Colon (tissue), 2 donors: ENCODE results near the gene FBXW10B.
"Not testable (repeated sequence)": the region's sequence is repeated elsewhere in the genome, so short reads cannot be mapped to it uniquely, and the experiment has no call there.

Source experiments
- FAIRE-seq: peaks from 2 replicates; lab custom pipeline; 2012; peaks lifted over from hg19 to GRCh38; lab: Jason Lieb, UNC
- donor health status: control.
- donor health status: control.

Gene FBXW10B, protein sequence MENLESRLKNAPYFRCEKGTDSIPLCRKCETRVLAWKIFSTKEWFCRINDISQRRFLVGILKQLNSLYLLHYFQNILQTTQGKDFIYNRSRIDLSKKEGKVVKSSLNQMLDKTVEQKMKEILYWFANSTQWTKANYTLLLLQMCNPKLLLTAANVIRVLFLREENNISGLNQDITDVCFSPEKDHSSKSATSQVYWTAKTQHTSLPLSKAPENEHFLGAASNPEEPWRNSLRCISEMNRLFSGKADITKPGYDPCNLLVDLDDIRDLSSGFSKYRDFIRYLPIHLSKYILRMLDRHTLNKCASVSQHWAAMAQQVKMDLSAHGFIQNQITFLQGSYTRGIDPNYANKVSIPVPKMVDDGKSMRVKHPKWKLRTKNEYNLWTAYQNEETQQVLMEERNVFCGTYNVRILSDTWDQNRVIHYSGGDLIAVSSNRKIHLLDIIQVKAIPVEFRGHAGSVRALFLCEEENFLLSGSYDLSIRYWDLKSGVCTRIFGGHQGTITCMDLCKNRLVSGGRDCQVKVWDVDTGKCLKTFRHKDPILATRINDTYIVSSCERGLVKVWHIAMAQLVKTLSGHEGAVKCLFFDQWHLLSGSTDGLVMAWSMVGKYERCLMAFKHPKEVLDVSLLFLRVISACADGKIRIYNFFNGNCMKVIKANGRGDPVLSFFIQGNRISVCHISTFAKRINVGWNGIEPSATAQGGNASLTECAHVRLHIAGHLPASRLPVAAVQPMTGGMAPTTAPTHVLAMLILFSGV

DNA sequence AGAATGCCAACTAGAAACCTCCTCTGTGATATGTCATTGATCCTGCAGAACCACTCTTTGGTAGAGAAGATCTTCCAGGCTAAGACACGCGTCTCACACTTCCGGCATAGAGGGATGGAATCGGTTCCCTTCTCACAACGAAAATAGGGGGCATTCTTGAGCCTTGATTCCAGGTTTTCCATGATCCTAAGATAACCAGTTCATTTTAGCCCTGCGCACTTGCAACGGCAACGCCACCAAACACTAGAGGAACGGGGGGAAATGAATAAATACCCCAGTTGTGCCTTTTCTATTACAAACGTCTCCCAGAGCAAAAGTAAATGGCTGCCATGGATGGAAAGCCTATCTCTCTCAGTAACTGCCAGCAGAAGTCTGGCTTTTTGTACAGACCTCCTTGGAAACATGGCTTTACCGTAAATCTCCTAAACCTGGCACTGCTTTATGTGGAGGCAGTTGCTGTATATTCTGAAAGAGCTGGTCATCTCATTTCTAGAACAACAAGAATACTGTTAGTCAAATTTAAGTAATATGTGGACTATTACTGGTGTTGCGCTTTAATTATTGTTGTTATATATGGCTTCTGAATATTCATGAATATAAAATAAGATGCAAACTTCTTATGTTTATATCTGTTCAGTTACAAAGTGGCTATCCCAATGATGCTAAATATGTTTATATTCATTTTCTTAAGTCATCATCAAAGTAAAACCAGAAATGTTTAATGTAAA, at the start of gene FBXW10B:
TSS of gene FBXW10B (minus strand) at position 374 of the 728 bp plus-strand sequence. CDS start at position 182, 192 bp downstream.
- FAIRE-seq = not testable (repeated sequence)

DNA sequence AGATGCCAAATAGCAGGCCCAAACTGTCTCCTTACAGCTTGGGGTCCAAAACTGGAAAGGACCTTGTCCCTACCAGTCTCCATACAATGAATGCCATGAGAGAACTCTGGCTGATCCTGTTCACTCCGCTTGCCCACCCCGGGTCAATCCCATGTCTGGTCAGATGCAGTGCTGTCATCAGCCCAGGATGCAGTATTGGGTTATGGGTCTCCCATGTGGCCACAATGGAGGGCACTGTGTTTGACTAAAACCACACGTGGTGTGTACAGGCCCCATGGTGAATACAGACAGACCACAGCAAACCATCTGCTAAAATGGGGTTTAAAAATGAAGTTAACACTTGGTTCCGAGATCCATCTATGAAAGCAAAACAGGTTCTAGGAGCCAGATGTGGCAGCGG, 44.2 kb upstream of the FBXW10B start:
- FAIRE-seq = no peak

DNA sequence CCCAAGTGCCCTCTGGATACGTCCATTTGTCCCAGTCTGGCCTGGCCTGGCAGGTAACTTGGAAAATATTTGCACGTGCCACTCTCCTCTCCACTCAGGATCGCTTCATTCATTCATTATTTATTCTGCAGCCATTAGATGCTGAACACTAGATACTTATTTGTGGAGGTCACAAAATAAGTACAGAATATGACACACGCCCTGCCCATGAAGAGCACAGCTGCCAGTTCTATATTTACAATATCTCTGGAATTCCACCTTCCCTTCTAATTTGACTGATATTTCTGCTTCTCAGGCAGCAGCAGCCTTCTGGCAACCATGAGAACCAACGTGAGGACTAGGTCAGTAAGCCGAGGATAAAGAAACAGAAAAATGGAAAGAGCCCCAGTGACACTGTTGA, 43.7 kb upstream of the FBXW10B start:
- no peak for FAIRE-seq

DNA sequence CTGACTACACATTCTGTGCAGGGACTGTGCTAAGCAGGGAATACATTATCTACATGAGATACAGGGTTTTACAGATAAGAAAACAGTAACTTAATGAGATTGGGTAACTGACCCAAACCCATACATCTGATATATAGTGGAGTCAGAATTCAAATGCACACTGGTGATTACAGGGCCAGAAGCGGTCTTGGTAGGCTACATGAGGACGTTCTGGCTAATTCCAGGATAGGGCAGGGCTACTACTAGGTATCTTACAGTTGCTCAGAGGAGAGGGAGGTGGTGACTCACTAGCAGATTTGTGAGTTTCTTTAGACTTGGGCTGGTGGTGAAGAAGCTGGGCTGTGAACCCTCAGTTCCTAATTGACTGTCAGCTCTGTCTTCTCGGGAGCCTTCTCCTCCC, 43.2 kb upstream of the FBXW10B start:
- no peak for FAIRE-seq

DNA sequence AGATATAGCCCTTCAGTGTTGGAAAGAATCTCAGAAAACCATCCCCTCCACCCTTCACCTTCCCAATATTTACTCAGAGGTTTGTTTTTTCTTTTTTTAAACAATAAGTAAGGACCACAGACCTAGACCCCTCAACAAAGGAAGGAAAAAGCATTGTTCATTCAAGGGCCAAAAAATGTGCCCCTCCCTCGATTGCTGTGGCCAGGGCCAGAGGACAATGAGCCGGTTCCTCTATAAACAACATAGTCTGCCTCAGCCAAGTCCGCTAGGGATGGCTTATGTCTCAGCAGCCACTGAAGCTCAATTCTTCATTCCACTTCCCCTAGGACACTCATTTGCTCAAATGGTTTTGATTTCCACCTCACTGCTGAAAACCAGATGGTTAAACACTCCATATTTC, 40.6 kb upstream of the FBXW10B start:
- FAIRE-seq = no peak

DNA sequence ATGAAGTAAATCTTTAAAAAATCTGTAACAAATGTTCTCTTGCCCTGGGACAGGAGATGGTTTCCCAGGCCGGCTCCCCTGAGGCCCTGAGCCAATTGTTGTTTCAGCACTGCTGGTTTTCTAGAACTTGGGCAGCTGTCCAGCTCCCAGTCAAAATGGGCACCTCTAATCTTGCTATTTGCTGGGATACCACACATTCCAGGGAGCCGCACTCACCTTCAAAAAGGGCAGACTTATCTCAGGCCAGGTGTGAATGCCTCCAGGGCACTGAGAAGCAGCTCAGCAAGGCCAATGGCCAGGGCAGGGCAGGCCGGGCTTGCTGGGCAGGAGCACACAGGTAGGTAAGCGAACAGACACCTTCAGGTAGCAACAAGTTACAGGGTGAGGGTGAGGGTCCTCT, 40.2 kb upstream of the FBXW10B start:
- no peak for FAIRE-seq

DNA sequence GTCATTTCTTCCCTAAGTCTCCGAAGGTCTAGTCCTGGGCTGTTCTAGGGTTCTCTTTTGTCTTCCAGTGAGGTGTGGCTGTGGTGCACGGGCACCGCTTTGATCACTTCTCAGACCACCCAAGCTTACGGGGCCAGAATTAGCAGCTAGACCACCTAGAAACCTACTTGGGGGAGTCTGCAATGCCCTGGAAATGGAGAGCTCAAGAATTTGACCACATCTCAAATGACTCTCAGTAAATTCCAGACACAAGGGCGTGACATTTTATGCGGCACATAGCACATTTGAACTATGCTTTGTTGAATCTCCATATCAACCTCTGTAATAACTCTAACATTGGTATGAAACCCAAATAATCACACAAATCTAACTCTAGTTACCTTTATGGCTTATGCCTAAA, 39.7 kb upstream of the FBXW10B start:
- FAIRE-seq = no peak

DNA sequence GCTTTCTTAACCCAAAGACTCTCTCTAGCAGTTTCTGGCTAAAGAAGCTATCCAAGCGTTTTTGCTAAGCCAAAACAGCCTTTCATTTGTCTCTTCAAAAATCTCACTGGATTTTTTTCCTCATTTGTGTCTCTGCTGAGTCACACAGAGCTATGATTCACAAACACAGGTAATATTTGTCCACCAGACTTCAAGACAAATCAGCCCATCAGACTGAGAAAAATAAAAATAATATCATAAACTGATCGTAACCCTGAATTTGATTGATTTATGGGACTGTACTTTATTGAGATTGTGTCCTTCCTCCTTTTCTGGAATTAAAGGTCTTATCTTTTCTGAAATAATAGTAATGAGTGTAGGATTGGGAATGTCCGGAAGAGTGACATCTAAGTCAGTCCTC, 38.8 kb upstream of the FBXW10B start:
- FAIRE-seq = no peak

DNA sequence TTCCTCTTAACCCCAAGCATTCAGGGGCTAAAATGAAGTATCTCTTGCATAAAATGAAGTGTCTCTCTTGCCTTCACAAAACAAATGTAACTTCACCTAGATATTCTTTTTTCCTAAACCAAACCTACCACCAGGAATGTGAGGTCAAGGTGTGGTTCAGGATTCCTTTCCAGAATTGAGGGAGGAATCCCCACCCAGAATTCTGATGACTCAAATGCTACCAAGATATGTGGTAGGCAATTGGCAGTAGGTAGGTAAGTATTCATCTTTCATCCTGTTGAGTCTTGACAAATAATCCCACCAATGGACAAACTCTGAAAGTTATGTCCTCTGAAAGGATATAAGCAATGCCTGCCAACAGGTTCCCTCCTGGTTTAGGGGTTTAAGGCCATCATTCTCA, 38.4 kb upstream of the FBXW10B start:
- FAIRE-seq = no peak

DNA sequence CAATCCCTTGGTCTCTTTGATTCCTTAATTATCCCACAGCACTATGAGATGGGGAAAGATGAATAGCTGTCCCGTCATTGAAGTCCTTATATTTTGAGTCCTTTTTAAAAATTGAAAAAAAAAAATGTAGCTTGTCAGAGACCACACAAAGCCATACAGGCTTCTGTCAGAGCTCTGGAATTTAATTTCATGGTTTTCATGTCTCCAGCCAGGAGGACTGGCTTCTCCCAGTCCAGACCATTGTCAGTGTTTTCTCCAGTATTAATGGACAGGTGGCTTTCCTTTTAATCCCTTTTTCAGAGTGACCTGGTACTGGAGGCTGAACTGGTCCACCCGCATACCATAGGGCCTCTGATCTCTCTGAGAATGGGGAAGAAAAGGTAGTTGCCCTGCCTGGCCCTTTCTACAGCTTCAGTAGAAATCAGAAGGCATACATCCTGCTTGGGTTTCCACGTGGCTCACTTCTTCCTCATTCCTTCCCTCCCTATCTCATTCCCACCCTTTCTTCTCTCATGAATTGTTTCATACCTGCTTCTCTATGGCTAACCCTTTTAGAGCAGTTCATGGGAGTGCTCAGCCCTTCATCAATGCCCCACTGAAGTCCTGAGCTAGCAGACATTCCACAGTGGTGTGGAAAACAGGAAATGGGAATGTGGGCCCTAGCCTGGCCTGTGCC, 35.5 kb upstream of the FBXW10B start:
- no peak for FAIRE-seq

DNA sequence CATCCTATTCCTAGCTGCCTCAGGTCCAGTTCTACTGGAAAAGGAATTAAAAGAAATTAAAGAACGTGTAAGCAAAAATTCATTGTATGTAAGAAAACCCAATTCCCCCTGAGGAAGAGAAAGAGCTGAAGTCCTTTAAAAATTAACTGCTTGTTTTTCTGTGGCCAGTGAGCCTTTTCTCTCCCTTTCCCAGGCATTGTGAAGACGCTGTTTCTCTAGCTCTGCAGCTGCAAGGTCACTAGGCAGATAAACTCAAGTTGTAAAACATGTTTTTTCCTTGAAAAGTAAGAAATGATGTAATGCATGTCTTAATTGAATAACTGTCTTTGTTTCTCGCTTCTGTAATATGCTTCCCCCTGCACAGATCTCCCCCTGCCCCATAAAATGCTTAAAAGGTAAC, 34.9 kb upstream of the FBXW10B start:
- FAIRE-seq = not testable (repeated sequence)

DNA sequence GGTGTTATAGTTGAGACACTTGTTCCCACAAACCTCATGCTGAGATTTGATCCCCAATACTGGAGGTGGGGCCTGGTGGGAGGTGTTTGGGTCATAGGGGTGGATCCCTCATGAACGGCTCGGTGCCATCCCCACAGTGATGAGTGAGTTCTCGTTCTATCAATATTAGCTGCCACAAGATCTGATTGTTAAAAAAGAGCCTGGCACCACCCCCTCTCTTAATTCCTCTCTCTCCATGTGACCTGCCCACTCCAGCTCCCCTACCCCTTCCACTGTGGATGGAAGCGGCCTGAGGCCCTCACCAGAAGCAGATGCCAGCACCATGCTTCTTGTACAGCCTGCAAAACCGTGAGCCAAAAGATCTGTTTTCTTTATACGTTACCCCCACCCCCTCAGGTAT, 33.5 kb upstream of the FBXW10B start:
- no peak for FAIRE-seq

DNA sequence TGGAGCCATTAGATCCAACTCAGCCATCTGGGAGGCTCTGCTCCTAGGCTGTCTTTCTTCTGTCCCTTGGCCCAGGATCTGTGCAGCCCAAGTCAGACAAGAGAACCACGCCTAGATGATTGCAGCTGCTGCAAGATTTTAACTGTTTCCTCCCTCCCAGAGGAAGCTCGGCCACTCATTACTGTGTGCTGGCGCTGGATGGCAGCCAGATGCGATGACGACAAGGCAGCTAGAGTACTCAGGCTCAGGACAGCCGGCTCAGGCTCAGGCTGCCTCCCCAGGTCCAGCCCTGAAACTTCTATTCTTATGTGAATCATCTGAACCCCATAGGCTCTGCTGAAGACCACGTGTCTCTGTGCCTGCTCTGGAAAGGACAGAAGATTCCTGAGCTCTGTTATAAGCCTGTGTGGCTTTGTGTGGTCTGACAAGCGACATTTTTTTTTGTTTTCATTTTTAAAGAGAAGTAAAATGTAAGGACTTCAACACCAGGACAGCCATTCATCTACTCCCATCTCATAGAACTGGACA, 32.1 kb upstream of the FBXW10B start:
- peak; percentile 28 for FAIRE-seq

DNA sequence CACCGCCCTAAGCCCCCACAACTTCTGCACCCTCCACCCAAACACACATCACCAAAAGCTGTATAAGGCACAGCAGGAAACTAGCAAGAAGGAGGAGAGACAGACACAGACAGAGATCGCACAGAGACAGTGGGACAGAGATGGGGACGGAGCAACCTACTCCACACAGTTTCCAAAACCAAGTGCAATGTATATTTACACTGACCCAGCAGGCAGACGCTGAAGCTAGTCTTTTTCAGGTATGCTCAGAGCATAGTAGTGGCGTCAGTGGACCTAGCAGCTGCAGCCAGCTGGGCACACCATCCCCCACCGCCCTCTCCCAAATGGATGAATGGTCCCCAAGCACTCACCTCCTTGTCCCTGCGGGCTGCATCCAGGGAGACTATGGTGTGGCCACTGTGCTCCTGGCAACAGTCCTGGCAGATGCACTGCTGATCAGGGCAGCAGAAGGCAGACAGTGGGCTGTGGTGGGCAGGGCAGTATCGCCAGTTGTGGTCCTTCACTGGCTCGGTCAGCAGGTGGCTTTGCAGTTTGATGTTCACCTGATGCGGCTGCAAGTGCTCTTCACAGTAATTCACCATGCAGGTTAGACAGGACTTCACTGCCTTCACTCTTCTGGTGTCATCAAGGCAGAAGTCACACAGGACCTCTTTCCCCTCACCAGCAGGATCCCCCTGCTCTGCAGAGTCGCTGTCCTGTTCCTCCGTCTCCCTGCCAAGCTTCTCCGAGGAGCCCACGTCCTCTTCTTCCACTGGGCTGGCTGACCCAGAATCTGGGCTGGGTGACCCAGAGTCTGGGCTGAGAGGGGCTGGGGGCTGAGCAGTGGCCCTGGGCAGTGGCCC, 31.5 kb upstream of the FBXW10B start:
- no peak for FAIRE-seq

DNA sequence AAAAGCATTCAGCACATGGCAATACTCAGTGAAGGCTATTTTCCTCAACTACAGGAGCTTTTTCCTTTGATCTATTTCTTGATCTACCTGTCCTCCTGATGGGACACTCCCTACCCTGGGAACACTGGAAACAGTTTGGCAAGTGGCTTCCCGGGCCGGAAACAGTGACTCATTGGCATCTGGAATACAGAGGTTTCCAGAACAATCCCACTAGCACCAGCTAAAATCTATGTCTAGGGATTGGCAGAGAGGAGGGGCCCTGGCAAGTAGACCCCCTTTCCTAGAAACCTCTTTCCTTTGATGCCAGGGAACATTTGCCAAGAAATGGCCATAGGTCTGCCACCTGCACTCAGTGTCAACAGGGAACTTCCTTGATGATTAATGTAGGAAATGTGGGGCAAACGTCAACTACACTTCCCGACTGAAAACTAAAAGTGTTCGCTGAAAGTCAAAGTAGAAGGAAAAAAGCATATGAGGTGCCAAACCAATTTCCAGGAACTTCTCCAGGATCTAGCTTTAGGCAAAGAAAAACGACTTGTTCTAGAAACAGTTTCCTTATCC, 30.4 kb upstream of the FBXW10B start:
- FAIRE-seq = no peak

DNA sequence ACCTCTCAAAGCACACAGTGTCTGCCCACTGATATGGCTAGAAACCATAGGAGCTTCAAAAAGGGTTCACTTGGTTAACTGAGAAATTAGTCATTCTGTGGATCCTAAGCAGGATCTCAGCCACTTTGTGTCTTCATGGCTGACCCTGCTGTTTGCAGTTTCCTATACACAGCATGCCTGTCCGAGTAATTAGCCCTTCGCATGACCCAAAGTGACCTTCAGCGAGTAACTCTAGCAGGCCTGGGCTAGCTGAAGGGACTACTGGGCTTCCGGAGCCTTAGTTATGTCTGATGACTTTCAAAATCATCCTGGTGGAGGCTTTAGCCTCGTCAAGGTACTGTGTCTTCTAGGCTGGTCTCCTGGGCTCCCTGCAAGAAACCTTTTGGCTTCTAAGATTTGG, 28.9 kb upstream of the FBXW10B start:
- FAIRE-seq = no peak

DNA sequence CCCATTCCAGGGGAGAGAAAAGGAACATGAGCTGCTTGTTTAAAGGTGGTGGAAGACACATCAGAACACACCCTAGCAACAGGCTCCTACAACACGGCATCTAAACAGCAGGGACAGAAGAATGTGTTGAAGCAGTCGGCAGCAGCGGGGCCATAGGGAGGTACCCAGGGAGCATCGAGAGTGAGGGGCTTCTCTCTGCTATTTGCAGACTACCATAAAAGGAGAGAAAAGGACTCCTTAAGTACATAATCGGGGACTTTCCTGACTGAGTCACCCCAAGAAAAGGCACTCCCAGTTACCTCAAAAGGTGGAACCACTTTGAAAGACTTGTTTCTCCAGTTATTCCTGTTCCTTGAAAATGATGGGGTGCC, 26.4 kb upstream of the FBXW10B start:
- FAIRE-seq = not testable (repeated sequence)

DNA sequence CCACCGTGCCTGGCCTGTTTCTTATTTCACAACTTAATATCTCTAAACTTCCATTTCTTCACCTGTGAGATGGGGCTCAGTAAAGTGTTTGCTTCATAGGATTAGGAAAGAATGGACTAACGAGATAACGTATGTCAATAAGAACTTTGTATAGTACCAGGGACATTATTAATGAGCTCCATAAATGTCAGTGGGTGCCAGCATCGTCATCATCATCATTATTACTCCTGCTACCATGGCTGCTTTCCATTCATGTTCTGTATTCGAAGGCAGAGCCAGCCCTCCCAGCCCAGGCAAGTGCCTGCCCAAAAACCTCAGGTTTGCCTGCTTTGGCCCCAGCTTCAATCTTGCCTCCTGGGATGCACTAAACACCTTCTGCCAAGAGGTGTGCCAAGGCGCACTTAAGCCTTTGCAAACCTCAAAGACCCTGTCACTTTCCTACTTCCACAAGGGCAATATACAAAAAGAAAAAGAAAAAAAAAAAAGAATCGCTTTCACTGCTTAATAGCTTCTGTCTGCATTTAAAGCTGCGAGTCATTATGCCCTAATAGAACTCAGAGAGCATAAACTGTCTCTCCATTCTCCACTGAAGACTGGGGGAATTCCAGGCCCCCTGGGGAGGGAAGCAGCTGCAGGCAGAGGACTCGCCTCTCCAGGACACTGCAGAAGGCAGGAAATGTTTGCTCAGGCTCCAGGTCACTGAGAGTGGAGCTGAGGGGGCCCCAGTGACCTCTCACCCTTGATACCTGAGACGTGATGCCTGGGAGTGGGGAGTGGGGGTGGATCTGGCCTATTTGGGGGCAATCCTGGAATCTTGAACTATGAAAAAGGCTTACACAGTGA, 25.8 kb upstream of the FBXW10B start:
- FAIRE-seq = not testable (repeated sequence)

DNA sequence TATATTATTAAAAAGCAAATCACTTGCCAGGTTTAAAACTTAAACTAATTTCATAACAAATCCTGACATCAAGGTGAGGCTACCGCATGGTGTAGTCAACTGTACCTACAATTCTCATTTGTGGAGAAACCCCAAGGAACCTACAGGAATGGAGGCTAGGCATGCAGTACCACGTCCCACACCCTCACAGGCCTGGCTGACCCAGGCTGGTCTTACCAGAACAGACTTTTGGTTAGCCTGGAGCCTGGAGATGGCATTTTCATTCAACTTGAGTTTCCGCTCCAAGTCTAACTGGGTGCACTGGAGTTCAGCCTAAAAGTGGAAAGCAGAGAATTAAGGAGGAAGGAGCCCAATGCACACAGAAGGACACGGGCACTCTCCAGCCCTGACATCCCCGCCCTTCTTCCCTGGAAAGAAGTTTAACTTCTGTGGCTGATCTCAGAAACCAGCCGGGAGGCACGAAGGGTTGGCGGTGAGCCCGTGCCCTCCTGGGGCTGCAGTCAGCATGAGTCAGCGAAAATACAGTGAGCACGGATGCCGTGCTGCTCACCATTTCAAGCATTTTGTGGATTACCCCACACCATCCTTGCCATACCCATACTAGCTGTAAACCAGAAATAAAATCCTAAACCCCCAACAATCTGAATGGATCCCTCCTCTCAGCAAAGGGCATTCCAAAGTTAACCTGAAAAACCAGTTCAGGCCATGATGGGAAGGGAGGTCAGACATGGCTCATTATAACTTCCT, 23.2 kb upstream of the FBXW10B start:
- not testable (repeated sequence) for FAIRE-seq
